ENCODE results near the gene DPY30. TPM values are rescaled to one million over a fixed set of nuclear protein-coding genes. Genes with fewer than 3 reads are reported as not detected.

Gene DPY30
- total and polyA plus RNA-seq, 2 of the 4 experiments (the other 2 are of a cell fraction) = 65.2 to 85.2 TPM

GRCh38 chr2:31978436-31978835 is 61.2 kb downstream of the DPY30 start:
- no CpG with 5 or more reads among the region's 6 CpGs for WGBS, 2 experiments (ENCODE audit: extremely low coverage in 2 of 2, insufficient read length in 1 of 2)
- no peak overlapping the region for H4K91ac ChIP-seq (ENCODE audit: insufficient read depth, low read depth, low read length)
- dilution Hi-C loops (cut with HindIII; ENCODE audit: low sequenced_read_pairs, unreplicated experiment) = no loop called here

More at GRCh38 chr2:31978436-31978835, 61.2 kb downstream of the DPY30 start:
- H3K4me2 ChIP-seq (ENCODE audit: low read depth, low read length) = no peak overlapping the region
- in situ Hi-C loops (cut with MboI; ENCODE audit: low sequenced_read_pairs) (no loop called here), intact Hi-C loops (cut with micrococcal nuclease) (no loop called here)
- H2BK5ac ChIP-seq (ENCODE audit: low read depth, low read length, poor library complexity, severe bottlenecking) = no peak overlapping the region
- no peak overlapping the region for H2AK5ac ChIP-seq (ENCODE audit: low read depth, low read length)
- no peak overlapping the region for H3K23ac ChIP-seq (ENCODE audit: low read depth, low read length)
- H3K9me1 ChIP-seq (ENCODE audit: insufficient read depth, low read length) = peaks cover 10% of the 10 kb centered on the region
- DNase-seq (no peak), ATAC-seq (ENCODE audit: low read depth) (no peak)
- no peaks in the 10 kb centered on the region for H3K27me3 ChIP-seq (ENCODE audit: control insufficient read depth, insufficient read depth, low read length)
- no peak overlapping the region for H4K8ac ChIP-seq (ENCODE audit: low read depth in 2 of 2, low read length in 2 of 2)
- no peak overlapping the region for H3K4me3 ChIP-seq (ENCODE audit: insufficient read depth, low read depth, low read length)
- no peak overlapping the region for H4K5ac ChIP-seq (ENCODE audit: low read depth, low read length)
- BruUV-seq (replicated peaks) = no TSS peak
- no peak overlapping the region for H3K27ac ChIP-seq (ENCODE audit: insufficient read depth, low read length)
- no peak for TF ChIP-seq USF2 (IDR thresholded peaks at IDR 0.05; ENCODE audit: low read depth, low read length)
- TF ChIP-seq RCOR1 (IDR thresholded peaks at IDR 0.05; ENCODE audit: insufficient replicate concordance, low read length) = no peak
- no peak for TF ChIP-seq CEBPB (IDR thresholded peaks at IDR 0.05; ENCODE audit: low read depth, low read length)
- no peak for TF ChIP-seq RFX5 (IDR thresholded peaks at IDR 0.05; ENCODE audit: low read depth, low read length)
- no peak for TF ChIP-seq SMC3 (IDR thresholded peaks at IDR 0.05; ENCODE audit: low read depth, low read length)
- no peak for TF ChIP-seq FOS (IDR thresholded peaks at IDR 0.05; ENCODE audit: low read depth, low read length)
- no peak for TF ChIP-seq MAFK (IDR thresholded peaks at IDR 0.05; ENCODE audit: low read depth, low read length)
- TF ChIP-seq NFE2L2 (IDR thresholded peaks at IDR 0.05; ENCODE audit: low read depth, low read length) = no peak
- no peak for TF ChIP-seq POLR2A (IDR thresholded peaks at IDR 0.05; ENCODE audit: low read depth, low read length)
- no peak for TF ChIP-seq RAD21 (IDR thresholded peaks at IDR 0.05; ENCODE audit: low read length)
- TF ChIP-seq ELK1 (IDR thresholded peaks at IDR 0.05; ENCODE audit: borderline replicate concordance, low read depth, low read length) = no peak
- no peak for TF ChIP-seq BHLHE40 (IDR thresholded peaks at IDR 0.05; ENCODE audit: low read depth, low read length)
- no peak for TF ChIP-seq MXI1 (IDR thresholded peaks at IDR 0.05; ENCODE audit: borderline replicate concordance, low read depth, low read length)
- TF ChIP-seq CHD1 (IDR thresholded peaks at IDR 0.05; ENCODE audit: low read depth, low read length) = no peak
- no peak for TF ChIP-seq CTCF (conservative IDR thresholded peaks at IDR 0.05; ENCODE audit: low read depth, low read length)
- no peak for TF ChIP-seq MAZ (IDR thresholded peaks at IDR 0.05; ENCODE audit: borderline replicate concordance, low read depth, low read length)
- no peak overlapping the region for H3K14ac ChIP-seq (replicated peaks; ENCODE audit: low read depth, low read length)
- H3K4ac ChIP-seq (ENCODE audit: low read depth, low read length) = no peak overlapping the region
- ChIA-PET CTCF (interaction anchor here (0.6 kb wide), 1 partner anchor 9 kb away, joined by 3 read pairs; no protein-coding TSS in a partner anchor), POLR2A (ENCODE audit: unreplicated experiment) (no interaction called here)
- H2BK120ac ChIP-seq (ENCODE audit: low read depth, low read length) = no peak overlapping the region
- H3K18ac ChIP-seq (ENCODE audit: low read depth, low read length) = no peak overlapping the region
- H2BK20ac ChIP-seq (ENCODE audit: low read depth, low read length) = no peak overlapping the region
- no peak overlapping the region for H2BK15ac ChIP-seq (ENCODE audit: low read depth, low read length)
- no peak overlapping the region for H2AFZ ChIP-seq (replicated peaks; ENCODE audit: low read length, poor library complexity)
- no peak overlapping the region for H2AK9ac ChIP-seq (replicated peaks; ENCODE audit: low read depth, low read length, poor library complexity)
- H4K20me1 ChIP-seq (ENCODE audit: insufficient read depth, low read length) = peaks cover 56% of the 10 kb centered on the region
- H3K56ac ChIP-seq (ENCODE audit: extremely low read depth, insufficient read depth, low read length) = no peak overlapping the region
- no peak overlapping the region for H3K9ac ChIP-seq (ENCODE audit: low read depth, low read length)
- H3K36me3 ChIP-seq (ENCODE audit: control insufficient read depth, insufficient read depth, low read length) = no peaks in the 10 kb centered on the region
- H3K4me1 ChIP-seq (ENCODE audit: control insufficient read depth, insufficient read depth, low read length) = no peaks in the 10 kb centered on the region; the same call in 1 of the 2 replicates
- peaks cover 11 to 58% of the 10 kb centered on the region in 2 experiments for H3K79me1 ChIP-seq (ENCODE audit: low read depth in 1 of 2, low read length in 2 of 2)
- H3K9me3 ChIP-seq (ENCODE audit: control insufficient read depth, insufficient read depth, low read length) = no peaks in the 10 kb centered on the region
